DOHH2 (cell line): ENCODE results near the gene SLC12A3.

ENCODE experiments used
- CTCF ChIP-seq: fragments of 200-600 bp; sonication (generic); IDR thresholded peaks from one replicate; pipeline ENCODE4 v1.5.1; 2014; ENCODE audit warnings: antibody characterized with exemption, mild to moderate bottlenecking, low read depth, low read length; ENCODE audit not compliant: poor library complexity, severe bottlenecking
- EZH2phosphoT487 ChIP-seq: fragments of 200-600 bp; sonication (generic); IDR thresholded peaks from 2 replicates; pipeline ENCODE4 v1.6.1; 2017; ENCODE audit warnings: borderline replicate concordance, mild to moderate bottlenecking, antibody characterized with exemption, low read length, moderate library complexity, mixed read lengths

- TF ChIP-seq CTCF: no peak
- no peak for TF ChIP-seq EZH2phosphoT487
Observed at GRCh38 chr16:56945847-56946527, 81.0 kb downstream of the SLC12A3 start.
